SK-N-SH treated with all-trans-retinoic acid at 6 μM for 48 hours (cell line): ENCODE measurements around the gene RAD51B.

Source experiments
- ARNTL ChIP-seq: fragments of 450-650 bp; formaldehyde crosslinking; IDR thresholded peaks from 2 replicates; pipeline ENCODE4 v1.5.0; 2020; ENCODE audit warnings: low read depth, mild to moderate bottlenecking, moderate library complexity, borderline replicate concordance
- ZC3H10 ChIP-seq: fragments of 250-450 bp; sonication (Bioruptor Pico); IDR thresholded peaks from 2 replicates; pipeline ENCODE4 v1.5.1; 2021; ENCODE audit warnings: mild to moderate bottlenecking, moderate library complexity
- TF ChIP-seq, protein P1 (sequence below): fragments of 250-450 bp; sonication (Bioruptor Pico); IDR thresholded peaks from 2 replicates; pipeline ENCODE4 v1.5.1; 2021; ENCODE audit warnings: mild to moderate bottlenecking, moderate library complexity

DNA sequence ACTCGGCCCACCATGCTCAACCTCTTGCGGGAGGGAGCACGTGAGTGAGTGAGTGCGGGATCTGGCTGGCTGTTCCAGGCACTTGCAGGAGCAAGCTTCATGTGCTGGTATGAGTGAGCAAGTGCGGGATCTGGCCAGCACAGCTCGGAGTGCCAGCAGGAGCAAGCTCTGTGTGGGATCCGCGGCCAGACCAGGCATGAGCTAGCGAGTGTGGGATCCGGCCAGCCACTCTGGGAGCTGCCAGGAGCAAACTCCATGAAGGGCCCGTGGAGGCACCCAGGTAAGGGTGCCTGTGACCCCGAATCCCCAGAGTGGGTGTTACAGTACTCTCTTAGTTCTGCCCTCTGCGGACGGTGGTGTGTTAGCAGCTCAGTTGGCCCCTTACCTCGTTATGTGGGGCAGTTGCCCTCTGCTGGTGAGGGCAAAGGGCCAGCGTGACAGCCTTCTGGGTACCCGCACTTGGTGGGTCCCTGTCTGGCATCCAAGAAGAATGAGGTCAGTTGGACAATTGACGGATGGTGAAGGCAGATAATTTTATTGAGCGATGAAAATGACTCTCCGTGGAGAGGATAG is 38.3 kb downstream of the RAD51B start:
- no peak for TF ChIP-seq ARNTL
- TF ChIP-seq, protein P1, sequence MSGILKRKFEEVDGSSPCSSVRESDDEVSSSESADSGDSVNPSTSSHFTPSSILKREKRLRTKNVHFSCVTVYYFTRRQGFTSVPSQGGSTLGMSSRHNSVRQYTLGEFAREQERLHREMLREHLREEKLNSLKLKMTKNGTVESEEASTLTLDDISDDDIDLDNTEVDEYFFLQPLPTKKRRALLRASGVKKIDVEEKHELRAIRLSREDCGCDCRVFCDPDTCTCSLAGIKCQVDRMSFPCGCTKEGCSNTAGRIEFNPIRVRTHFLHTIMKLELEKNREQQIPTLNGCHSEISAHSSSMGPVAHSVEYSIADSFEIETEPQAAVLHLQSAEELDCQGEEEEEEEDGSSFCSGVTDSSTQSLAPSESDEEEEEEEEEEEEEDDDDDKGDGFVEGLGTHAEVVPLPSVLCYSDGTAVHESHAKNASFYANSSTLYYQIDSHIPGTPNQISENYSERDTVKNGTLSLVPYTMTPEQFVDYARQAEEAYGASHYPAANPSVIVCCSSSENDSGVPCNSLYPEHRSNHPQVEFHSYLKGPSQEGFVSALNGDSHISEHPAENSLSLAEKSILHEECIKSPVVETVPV (CRISPR knock-in tag): no peak
- TF ChIP-seq ZC3H10 (CRISPR knock-in tag): no peak
